Kidney epithelial cell (primary cell): ENCODE results near the gene SPRR1A. TPM values are rescaled to one million over a fixed set of nuclear protein-coding genes. Genes with fewer than 3 reads are reported as not detected.

Experiments
- DNase-seq: peaks from one replicate; pipeline ENCODE4 v3.0.0-alpha.2; 2010; ENCODE audit warnings: low read depth
- H3K27me3 ChIP-seq: 2 replicates; pipeline ENCODE4 v1.6.0; 2011; ENCODE audit warnings: low read length; ENCODE audit not compliant: control insufficient read depth, insufficient read depth
- H3K36me3 ChIP-seq: 2 replicates; pipeline ENCODE4 v1.5.1; 2011; ENCODE audit warnings: low read length; ENCODE audit not compliant: control insufficient read depth, insufficient read depth
- H3K4me3 ChIP-seq: 2 replicates; pipeline ENCODE4 v1.5.1; 2011; ENCODE audit warnings: low read depth, mild to moderate bottlenecking, control low read depth, low read length
- CTCF ChIP-seq: IDR thresholded peaks from 2 replicates; pipeline ENCODE4 v1.5.1; 2011; ENCODE audit warnings: mild to moderate bottlenecking, moderate library complexity, low read length, control low read depth, inconsistent platforms; ENCODE audit not compliant: insufficient read depth, poor library complexity, severe bottlenecking
- total RNA-seq: library from RNA; depleted of rRNA; stranded (reverse); fragments of >200 nt; gene quantifications from 2 replicates; pipeline ENCODE4 v1.2.3, GENCODE V29; 2015

Gene SPRR1A
- total RNA-seq, 1 donor from 2014 or later = not detected

GRCh38 chr1:152946651-152947256, 37.1 kb upstream of the SPRR1A start, which contains the start of gene SPRR5:
Gene SPRR5 (plus strand): TSS chr1:152947206. CDS start chr1:152948555, 1,349 bp downstream.
- DNase-seq = no peak
- no peak for TF ChIP-seq CTCF
- H3K36me3 ChIP-seq = no peaks in the 10 kb centered on the region
- H3K27me3 ChIP-seq = no peaks in the 10 kb centered on the region
- no peak within 1 kb of the TSS for H3K4me3 ChIP-seq

- H3K36me3 ChIP-seq = no peaks in the 10 kb centered on the region
- DNase-seq = no peak
- TF ChIP-seq CTCF = no peak
- no peak overlapping the region for H3K4me3 ChIP-seq
- H3K27me3 ChIP-seq = no peaks in the 10 kb centered on the region
These were observed 32.2 kb upstream of the SPRR1A start for GRCh38 chr1:152951711-152952110.

- TF ChIP-seq CTCF = no peak
- H3K36me3 ChIP-seq = no peaks in the 10 kb centered on the region
- DNase-seq = no peak
- H3K27me3 ChIP-seq = no peaks in the 10 kb centered on the region
- no peak overlapping the region for H3K4me3 ChIP-seq
These were observed 30.1 kb upstream of the SPRR1A start for GRCh38 chr1:152953761-152954160.

- Histone ChIP-seq H3K36me3 (no peaks in the 10 kb centered on the region), H3K27me3 (no peaks in the 10 kb centered on the region), H3K4me3 (no peak overlapping the region)
- no peak for TF ChIP-seq CTCF
- DNase-seq = no peak
These were observed 29.4 kb upstream of the SPRR1A start for GRCh38 chr1:152954436-152954835.

GRCh38 chr1:152957561-152957960, 26.3 kb upstream of the SPRR1A start:
- Histone ChIP-seq H3K36me3 (no peaks in the 10 kb centered on the region), H3K4me3 (no peak overlapping the region), H3K27me3 (no peaks in the 10 kb centered on the region)
- DNase-seq = no peak
- TF ChIP-seq CTCF = no peak

GRCh38 chr1:152959273-152959672, 24.6 kb upstream of the SPRR1A start:
- no peak overlapping the region for H3K4me3 ChIP-seq
- TF ChIP-seq CTCF = no peak
- no peak for DNase-seq
- H3K36me3 ChIP-seq = no peaks in the 10 kb centered on the region
- no peaks in the 10 kb centered on the region for H3K27me3 ChIP-seq
